Adipocyte (in vitro differentiated cells): ENCODE results near the gene NKX1-1.

ENCODE experiments used
- DNase-seq: peaks from one replicate; pipeline ENCODE4 v3.0.0-alpha.2; 2015; ENCODE audit warnings: low read depth
- H3K27me3 ChIP-seq: replicated peaks from 2 replicates; pipeline ENCODE4 v1.7.0; 2013; ENCODE audit warnings: mild to moderate bottlenecking, low read length, moderate library complexity; ENCODE audit not compliant: control insufficient read depth, insufficient read depth
- H3K36me3 ChIP-seq: 2 replicates; pipeline ENCODE4 v1.7.0; 2013; ENCODE audit warnings: low read length, mild to moderate bottlenecking, moderate library complexity; ENCODE audit not compliant: control insufficient read depth, insufficient read depth, severe bottlenecking
- H3K4me1 ChIP-seq: 2 replicates; pipeline ENCODE4 v1.7.0; 2013; ENCODE audit warnings: mild to moderate bottlenecking, low read length, moderate library complexity; ENCODE audit not compliant: control insufficient read depth, insufficient read depth
- H3K4me3 ChIP-seq: 2 replicates; pipeline ENCODE4 v1.7.0; 2013; ENCODE audit warnings: mild to moderate bottlenecking, low read length, moderate library complexity
- H3K9ac ChIP-seq: 2 replicates; pipeline ENCODE4 v1.7.0; 2013; ENCODE audit warnings: mild to moderate bottlenecking, low read length, moderate library complexity
- H3K9me3 ChIP-seq: 2 replicates; pipeline ENCODE4 v1.7.0; 2013; ENCODE audit warnings: mild to moderate bottlenecking, low read length, moderate library complexity; ENCODE audit not compliant: control insufficient read depth

Gene NKX1-1

DNA sequence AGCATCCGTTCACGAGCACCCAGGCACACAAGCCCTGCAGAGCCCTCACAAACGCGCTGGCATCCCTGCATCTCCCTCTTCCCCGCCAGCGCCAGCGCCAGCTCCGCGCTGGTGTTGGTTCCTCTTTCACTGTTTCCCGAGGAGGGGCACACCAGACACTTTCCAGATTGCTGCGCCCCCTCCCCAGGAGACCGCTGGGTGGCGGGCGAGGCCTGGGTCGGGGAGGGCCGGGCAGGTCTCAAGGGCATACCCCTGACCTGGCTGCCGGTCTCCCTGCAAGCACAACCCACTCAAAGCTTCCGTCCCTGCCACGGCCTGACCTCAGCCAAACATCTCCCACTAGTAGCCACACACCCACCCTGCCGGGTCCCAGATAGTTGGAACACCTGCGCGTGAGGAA lies 2.2 kb upstream of the NKX1-1 start:
- Histone ChIP-seq H3K9ac (no peak overlapping the region), H3K4me3 (no peak overlapping the region), H3K36me3 (no peaks in the 10 kb centered on the region), H3K27me3 (peaks cover 61% of the 10 kb centered on the region), H3K9me3 (no peaks in the 10 kb centered on the region), H3K4me1 (no peaks in the 10 kb centered on the region)
- no peak for DNase-seq

- H3K27me3 ChIP-seq, result peaks cover 55% of the 10 kb centered on the region
- DNase-seq, result no peak
- H3K9ac ChIP-seq, result no peak overlapping the region
- H3K36me3 ChIP-seq, result no peaks in the 10 kb centered on the region
- H3K4me1 ChIP-seq, result no peaks in the 10 kb centered on the region
- H3K9me3 ChIP-seq, result no peaks in the 10 kb centered on the region
- H3K4me3 ChIP-seq, result no peak overlapping the region
Observed at GRCh38 chr4:1407657-1408333, 1.6 kb upstream of the NKX1-1 start.

- H3K4me3 ChIP-seq, result no peak overlapping the region
- H3K9ac ChIP-seq, result no peak overlapping the region
- H3K4me1 ChIP-seq, result no peaks in the 10 kb centered on the region
- no peak for DNase-seq
- no peaks in the 10 kb centered on the region for H3K9me3 ChIP-seq
- H3K27me3 ChIP-seq, result peaks cover 55% of the 10 kb centered on the region
- H3K36me3 ChIP-seq, result no peaks in the 10 kb centered on the region
Observed at GRCh38 chr4:1406981-1407656, 877 bp upstream of the NKX1-1 start.

- H3K4me1 ChIP-seq, result no peaks in the 10 kb centered on the region
- DNase-seq, result no peak
- H3K9ac ChIP-seq, result no peak overlapping the region
- peaks cover 57% of the 10 kb centered on the region for H3K27me3 ChIP-seq
- H3K36me3 ChIP-seq, result no peaks in the 10 kb centered on the region
- no peak overlapping the region for H3K4me3 ChIP-seq
- H3K9me3 ChIP-seq, result no peaks in the 10 kb centered on the region
Observed at GRCh38 chr4:1405636-1406393, 427 bp downstream of the NKX1-1 start.

DNA sequence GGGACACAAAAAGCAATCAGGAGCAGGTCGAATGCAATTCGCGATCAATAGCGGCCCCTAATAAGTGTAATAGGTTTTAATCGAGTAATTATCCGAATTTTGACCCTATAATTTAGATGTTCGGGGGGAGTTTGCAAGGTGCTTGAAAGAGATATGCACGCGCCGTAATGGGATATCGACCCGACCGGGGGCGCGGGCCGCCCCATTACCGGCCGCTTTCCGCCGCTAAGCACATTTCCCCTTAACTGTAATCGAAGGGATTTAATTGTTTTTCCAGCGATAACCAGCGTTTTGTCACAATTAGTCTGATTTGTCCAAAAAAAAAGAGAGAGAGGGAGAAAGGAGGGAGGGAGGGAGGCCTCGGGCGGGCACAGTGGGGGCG lies 997 bp downstream of the NKX1-1 start:
- H3K4me3 ChIP-seq, result no peak overlapping the region
- H3K27me3 ChIP-seq, result peaks cover 61% of the 10 kb centered on the region
- H3K36me3 ChIP-seq, result no peaks in the 10 kb centered on the region
- H3K9me3 ChIP-seq, result no peaks in the 10 kb centered on the region
- H3K9ac ChIP-seq, result no peak overlapping the region
- H3K4me1 ChIP-seq, result no peaks in the 10 kb centered on the region
- DNase-seq, result no peak

- no peak overlapping the region for H3K4me3 ChIP-seq
- no peak overlapping the region for H3K9ac ChIP-seq
- no peaks in the 10 kb centered on the region for H3K36me3 ChIP-seq
- H3K4me1 ChIP-seq, result no peaks in the 10 kb centered on the region
- no peaks in the 10 kb centered on the region for H3K9me3 ChIP-seq
- H3K27me3 ChIP-seq, result peaks cover 62% of the 10 kb centered on the region
- no peak for DNase-seq
Observed at GRCh38 chr4:1404573-1405253, 1.5 kb downstream of the NKX1-1 start.

- DNase-seq, result peak; percentile 15
- H3K9ac ChIP-seq, result no peak overlapping the region
- no peaks in the 10 kb centered on the region for H3K9me3 ChIP-seq
- H3K4me1 ChIP-seq, result no peaks in the 10 kb centered on the region
- H3K36me3 ChIP-seq, result no peaks in the 10 kb centered on the region
- H3K4me3 ChIP-seq, result no peak overlapping the region
- H3K27me3 ChIP-seq, result peaks cover 54% of the 10 kb centered on the region
Observed at GRCh38 chr4:1403591-1404572, 2.4 kb downstream of the NKX1-1 start.

DNA sequence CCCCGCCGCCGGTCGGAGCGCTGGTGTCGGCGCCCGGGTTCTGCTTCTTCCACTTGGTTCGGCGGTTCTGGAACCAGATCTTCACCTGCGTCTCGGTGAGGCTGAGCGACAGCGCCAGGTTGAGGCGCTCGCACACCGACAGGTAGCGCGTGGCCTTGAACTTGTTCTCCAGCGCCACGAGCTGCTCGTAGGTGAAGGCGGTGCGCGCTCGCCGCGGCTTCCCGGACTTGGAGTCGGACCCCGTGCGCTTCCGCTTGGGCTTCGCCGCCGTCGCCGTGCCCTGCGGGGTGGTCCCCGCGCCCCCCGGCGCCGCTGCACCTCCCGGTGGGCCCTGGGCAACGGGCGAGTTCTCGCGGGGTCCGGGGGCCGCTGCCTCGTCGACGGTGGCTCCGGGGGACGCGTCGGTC lies 3.1 kb downstream of the NKX1-1 start:
- Histone ChIP-seq H3K9me3 (no peaks in the 10 kb centered on the region), H3K9ac (no peak overlapping the region), H3K4me3 (no peak overlapping the region), H3K36me3 (no peaks in the 10 kb centered on the region), H3K27me3 (peaks cover 47% of the 10 kb centered on the region), H3K4me1 (no peaks in the 10 kb centered on the region)
- no peak for DNase-seq

- Histone ChIP-seq H3K9ac (no peak overlapping the region), H3K27me3 (peaks cover 45% of the 10 kb centered on the region), H3K4me3 (no peak overlapping the region), H3K4me1 (no peaks in the 10 kb centered on the region), H3K36me3 (no peaks in the 10 kb centered on the region), H3K9me3 (no peaks in the 10 kb centered on the region)
- peak; percentile 6 for DNase-seq
Observed at GRCh38 chr4:1402516-1403091, 3.6 kb downstream of the NKX1-1 start.

- no peak for DNase-seq
- H3K27me3 ChIP-seq, result peaks cover 39% of the 10 kb centered on the region
Observed at GRCh38 chr4:1402021-1402515, 4.2 kb downstream of the NKX1-1 start.

More at GRCh38 chr4:1402021-1402515, 4.2 kb downstream of the NKX1-1 start:
- Histone ChIP-seq H3K4me1 (no peaks in the 10 kb centered on the region), H3K9ac (no peak overlapping the region), H3K4me3 (no peak overlapping the region), H3K36me3 (no peaks in the 10 kb centered on the region), H3K9me3 (no peaks in the 10 kb centered on the region)
